Immature natural killer cell (primary cell): ENCODE data around the gene PPP3CA. TPM values are rescaled to one million over a fixed set of nuclear protein-coding genes. Genes with fewer than 3 reads are reported as not detected.

Experiments used
- DNase-seq, 3 donors: peaks; one replicate each; pipeline ENCODE4 v3.0.0; 2022; ENCODE audit warnings: mixed read lengths in 1 of 3
- H3K27ac Mint-ChIP-seq, 6 donors: one replicate each; pipeline ENCODE4 v1.8.0; 2020; ENCODE audit warnings: mixed read lengths in 6 of 6, mild to moderate bottlenecking in 5 of 6, inconsistent platforms in 4 of 6, moderate library complexity in 3 of 6
- H3K27me3 Mint-ChIP-seq, 3 donors: one replicate each; pipeline ENCODE4 v1.8.0; 2020 to 2021; ENCODE audit warnings: low read depth in 3 of 3, mild to moderate bottlenecking in 3 of 3, mixed read lengths in 3 of 3, moderate library complexity in 3 of 3, inconsistent platforms in 1 of 3
- H3K36me3 Mint-ChIP-seq, 3 donors: one replicate each; pipeline ENCODE4 v1.8.0; 2020; ENCODE audit warnings: mixed read lengths in 3 of 3, inconsistent platforms in 2 of 3, mild to moderate bottlenecking in 2 of 3
- H3K4me1 Mint-ChIP-seq, 2 donors: one replicate each; pipeline ENCODE4 v1.8.0; 2020; ENCODE audit warnings: inconsistent platforms in 2 of 2, mild to moderate bottlenecking in 2 of 2, mixed read lengths in 2 of 2, moderate library complexity in 1 of 2
- H3K4me3 Mint-ChIP-seq, 5 donors: one replicate each; pipeline ENCODE4 v1.8.0; 2020; ENCODE audit warnings: mild to moderate bottlenecking in 5 of 5, mixed read lengths in 5 of 5, inconsistent platforms in 3 of 5, moderate library complexity in 3 of 5
- H3K9me3 Mint-ChIP-seq, 6 donors: one replicate each; pipeline ENCODE4 v1.8.0; 2020; ENCODE audit warnings: mild to moderate bottlenecking in 6 of 6, mixed read lengths in 6 of 6, inconsistent platforms in 4 of 6, moderate library complexity in 3 of 6
- polyA plus RNA-seq, 3 donors: library from polyadenylated mRNA; unstranded; fragments of 300-500 nt; fragmentation: Illumina TruSeq; gene quantifications; one replicate each; pipeline ENCODE4 v1.2.3, GENCODE V29; 2021

The PPP3CA gene
- polyA plus RNA-seq, 3 donors from 2014 or later = 9.4 to 13.6 (median 10.8) TPM

DNA sequence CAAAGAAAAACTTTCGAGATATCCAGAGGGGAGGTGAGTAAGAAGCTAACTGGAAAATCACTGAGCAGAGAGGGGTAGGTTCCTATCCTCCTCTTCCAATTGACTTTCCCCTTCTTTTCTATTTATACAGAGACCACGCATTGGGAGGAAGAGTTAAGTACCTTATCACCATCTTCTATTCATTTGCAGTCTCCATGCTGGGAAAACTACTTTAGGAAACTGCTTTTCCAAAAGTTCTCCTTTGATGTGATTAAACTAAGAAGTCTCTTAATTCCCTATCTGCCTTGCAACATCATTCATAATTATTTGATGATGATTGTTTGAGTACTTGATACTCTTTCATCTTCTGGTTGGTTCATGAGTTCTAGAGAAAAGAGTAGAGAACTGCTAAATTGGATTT is 306.6 kb downstream of the PPP3CA start:
- Mint-ChIP-seq H3K36me3 (peaks cover 9 to 10% (median 9%) of the 10 kb centered on the region in 3 donors), H3K27ac (no peak overlapping the region), H3K27me3 (peaks cover 2 to 3% (median 2%) of the 10 kb centered on the region in 3 donors), H3K4me1 (peaks cover 57 to 80% of the 10 kb centered on the region in 2 donors), H3K9me3 (no peaks in the 10 kb centered on the region), H3K4me3 (no peak overlapping the region)
- no peak for DNase-seq

DNA sequence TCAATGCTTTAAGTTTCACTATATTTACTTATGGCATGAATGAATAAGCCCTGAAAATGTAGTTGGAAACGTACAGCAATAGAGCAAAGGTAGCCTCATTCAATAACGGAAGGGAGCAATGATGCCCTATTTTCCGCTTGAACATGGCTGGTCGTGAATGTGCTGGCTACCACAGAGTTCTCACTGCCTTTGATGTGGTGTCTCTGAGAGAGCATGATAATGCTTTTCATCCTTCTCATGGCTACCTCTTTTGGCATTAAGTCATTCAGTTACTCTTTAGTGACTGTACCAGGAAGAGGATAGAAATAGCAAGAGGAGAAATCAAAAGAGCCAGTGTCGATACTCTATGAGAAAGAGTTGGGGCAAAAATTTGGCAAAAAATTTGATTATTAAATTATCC is 308.0 kb downstream of the PPP3CA start:
- peak; percentile 28 to 65 (median 59) for DNase-seq
- Mint-ChIP-seq H3K4me1 (peaks cover 54 to 70% of the 10 kb centered on the region in 2 donors), H3K4me3 (peak overlapping the region; percentile 53 to 84 (median 74)), H3K9me3 (no peaks in the 10 kb centered on the region), H3K36me3 (peaks cover 3 to 5% (median 4%) of the 10 kb centered on the region in 3 donors), H3K27ac (peak overlapping the region; percentile 31 to 91 (median 80)), H3K27me3 (peaks cover 0 to 3% (median 2%) of the 10 kb centered on the region in 3 donors)

DNA sequence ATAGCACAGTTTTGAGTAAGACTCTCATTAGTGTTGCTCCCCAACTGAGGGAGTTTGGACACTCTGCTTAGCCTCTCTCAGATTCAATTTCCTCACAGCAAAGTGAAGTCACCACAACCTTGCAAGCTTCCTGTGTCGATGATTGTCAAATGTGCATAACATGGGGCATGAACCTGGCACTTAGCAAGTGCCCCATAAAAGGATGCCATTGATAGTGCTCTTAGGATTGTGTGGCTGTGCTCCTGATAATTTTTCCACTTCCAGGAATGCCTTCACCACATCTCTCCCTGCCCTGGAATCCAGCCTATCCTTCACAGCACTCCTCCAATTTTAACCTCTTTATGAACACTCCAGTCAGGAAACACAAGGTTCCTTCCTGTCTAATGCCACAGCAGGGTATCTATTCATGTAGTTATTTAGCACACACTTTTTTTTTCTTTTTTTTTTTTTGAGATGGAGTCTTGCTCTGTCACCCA is 309.4 kb downstream of the PPP3CA start:
- H3K27me3 Mint-ChIP-seq = peaks cover 0 to 3% (median 2%) of the 10 kb centered on the region in 3 donors
- H3K27ac Mint-ChIP-seq = peak overlapping the region; percentile 52 to 94 (median 82)
- H3K4me3 Mint-ChIP-seq = peak overlapping the region; percentile 53 to 84 (median 78)
- peaks cover 56 to 74% of the 10 kb centered on the region in 2 donors for H3K4me1 Mint-ChIP-seq
- no peaks in the 10 kb centered on the region for H3K9me3 Mint-ChIP-seq
- H3K36me3 Mint-ChIP-seq = peaks cover 3 to 8% (median 4%) of the 10 kb centered on the region in 3 donors
- peak; percentile 27 to 53 (median 39) for DNase-seq

DNA sequence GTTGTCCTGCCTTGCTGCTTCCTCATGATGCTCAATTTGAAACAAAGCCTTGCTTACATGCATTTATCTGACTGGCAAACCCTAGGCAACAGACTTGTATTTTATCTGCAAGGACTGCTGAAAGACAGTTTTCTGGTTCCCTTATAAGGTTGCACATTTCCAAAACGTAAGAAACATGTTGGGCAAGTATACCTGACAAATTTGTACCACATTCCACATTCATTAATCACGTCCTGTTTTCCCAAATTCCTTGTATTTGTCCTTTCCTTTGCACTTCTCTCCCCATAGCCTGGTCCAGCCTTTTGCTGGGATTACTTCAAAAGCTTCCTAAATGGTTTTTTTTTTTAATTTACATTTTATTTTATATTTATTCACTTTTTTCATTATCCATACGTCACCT is 310.1 kb downstream of the PPP3CA start:
- no peak for DNase-seq
- Mint-ChIP-seq H3K4me1 (peaks cover 51 to 67% of the 10 kb centered on the region in 2 donors), H3K27ac (peak overlapping the region in 4 of 6 donors; percentile 32 to 94 (median 79)), H3K36me3 (peaks cover 3 to 8% (median 4%) of the 10 kb centered on the region in 3 donors), H3K27me3 (peaks cover 0 to 3% (median 2%) of the 10 kb centered on the region in 3 donors), H3K9me3 (no peaks in the 10 kb centered on the region), H3K4me3 (peak overlapping the region in 1 of 5 donors; percentile 16)

- Mint-ChIP-seq H3K9me3 (no peaks in the 10 kb centered on the region), H3K27me3 (peaks cover 0 to 3% (median 2%) of the 10 kb centered on the region in 3 donors), H3K27ac (peak overlapping the region; percentile 6 to 80 (median 18)), H3K4me3 (no peak overlapping the region), H3K4me1 (peaks cover 41 to 52% of the 10 kb centered on the region in 2 donors), H3K36me3 (peaks cover 11 to 18% (median 13%) of the 10 kb centered on the region in 3 donors)
- no peak for DNase-seq
These were observed 311.8 kb downstream of the PPP3CA start for GRCh38 chr4:101035487-101035886.

- peaks cover 0 to 3% (median 3%) of the 10 kb centered on the region in 3 donors for H3K27me3 Mint-ChIP-seq
- H3K4me3 Mint-ChIP-seq = no peak overlapping the region
- DNase-seq = no peak
- H3K9me3 Mint-ChIP-seq = no peaks in the 10 kb centered on the region
- peak overlapping the region in 4 of 6 donors; percentile 13 to 68 (median 20) for H3K27ac Mint-ChIP-seq
- peaks cover 11 to 18% (median 13%) of the 10 kb centered on the region in 3 donors for H3K36me3 Mint-ChIP-seq
- H3K4me1 Mint-ChIP-seq = peaks cover 32 to 48% of the 10 kb centered on the region in 2 donors
These were observed 313.3 kb downstream of the PPP3CA start for GRCh38 chr4:101033986-101034385.

GRCh38 chr4:101032541-101032940 is 314.8 kb downstream of the PPP3CA start:
- no peak overlapping the region for H3K4me3 Mint-ChIP-seq
- peak overlapping the region in 1 of 6 donors; percentile 34 for H3K27ac Mint-ChIP-seq
- H3K27me3 Mint-ChIP-seq = peaks cover 0 to 3% (median 0%) of the 10 kb centered on the region in 3 donors
- peaks cover 11 to 13% (median 13%) of the 10 kb centered on the region in 3 donors for H3K36me3 Mint-ChIP-seq
- H3K9me3 Mint-ChIP-seq = no peaks in the 10 kb centered on the region
- DNase-seq = no peak
- peaks cover 24 to 40% of the 10 kb centered on the region in 2 donors for H3K4me1 Mint-ChIP-seq

GRCh38 chr4:101031971-101032370 is 315.4 kb downstream of the PPP3CA start:
- H3K4me3 Mint-ChIP-seq = no peak overlapping the region
- peaks cover 20 to 38% of the 10 kb centered on the region in 2 donors for H3K4me1 Mint-ChIP-seq
- H3K36me3 Mint-ChIP-seq = peaks cover 11 to 13% (median 13%) of the 10 kb centered on the region in 3 donors
- peak overlapping the region in 2 of 6 donors; percentile 53 to 63 for H3K27ac Mint-ChIP-seq
- no peaks in the 10 kb centered on the region for H3K9me3 Mint-ChIP-seq
- peaks cover 0 to 3% (median 0%) of the 10 kb centered on the region in 3 donors for H3K27me3 Mint-ChIP-seq
- DNase-seq = no peak

DNA sequence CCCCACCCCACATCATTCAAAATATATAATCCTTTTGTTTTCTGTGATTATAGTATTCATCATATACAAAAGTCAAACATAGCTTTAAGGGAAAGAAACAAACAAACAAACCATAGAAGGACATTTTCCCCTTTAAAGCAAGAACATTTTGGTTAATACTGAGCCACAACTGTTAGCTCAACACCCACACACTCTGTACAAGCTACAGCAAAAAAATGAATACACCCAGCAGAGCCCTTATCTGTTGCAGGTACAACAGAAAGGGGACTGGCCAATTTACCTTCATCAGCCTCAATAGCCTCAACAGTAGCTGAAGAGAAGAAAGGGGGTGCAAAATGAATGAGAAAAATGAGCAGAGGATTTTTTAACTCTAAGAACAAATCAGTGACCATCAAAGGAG is 318.4 kb downstream of the PPP3CA start:
- peaks cover 22 to 40% of the 10 kb centered on the region in 2 donors for H3K4me1 Mint-ChIP-seq
- no peak overlapping the region for H3K4me3 Mint-ChIP-seq
- H3K36me3 Mint-ChIP-seq = peaks cover 10 to 19% (median 18%) of the 10 kb centered on the region in 3 donors
- peak overlapping the region in 4 of 6 donors; percentile 39 to 72 (median 56) for H3K27ac Mint-ChIP-seq
- peaks cover 0 to 3% (median 3%) of the 10 kb centered on the region in 3 donors for H3K27me3 Mint-ChIP-seq
- no peak for DNase-seq
- no peaks in the 10 kb centered on the region for H3K9me3 Mint-ChIP-seq

DNA sequence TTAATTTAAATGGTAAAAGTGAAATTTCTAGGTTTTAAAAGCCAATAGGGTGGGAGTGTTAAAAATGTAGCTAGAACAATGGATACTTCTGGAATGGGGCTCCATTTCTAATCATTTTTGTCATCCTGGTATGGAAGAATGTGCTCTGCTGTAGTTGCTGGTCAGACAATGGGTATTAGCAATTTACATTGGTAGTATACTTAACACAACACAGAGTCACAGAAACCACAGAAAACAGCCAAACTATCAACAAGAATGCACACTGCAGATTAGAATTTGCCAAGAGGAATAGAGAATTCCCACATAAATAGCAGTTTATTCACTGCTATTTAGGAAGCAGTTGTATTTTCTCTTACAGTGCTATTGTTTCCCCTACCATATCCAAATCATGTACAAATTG is 319.6 kb downstream of the PPP3CA start:
- H3K4me3 Mint-ChIP-seq = no peak overlapping the region
- H3K27ac Mint-ChIP-seq = peak overlapping the region in 2 of 6 donors; percentile 5 to 28
- no peak for DNase-seq
- H3K36me3 Mint-ChIP-seq = peaks cover 11 to 19% (median 14%) of the 10 kb centered on the region in 3 donors
- peaks cover 22 to 42% of the 10 kb centered on the region in 2 donors for H3K4me1 Mint-ChIP-seq
- H3K27me3 Mint-ChIP-seq = peaks cover 0 to 3% (median 3%) of the 10 kb centered on the region in 3 donors
- H3K9me3 Mint-ChIP-seq = no peaks in the 10 kb centered on the region

GRCh38 chr4:101025755-101026154 is 321.6 kb downstream of the PPP3CA start:
- DNase-seq = peak in 2 of 3 donors; percentile 37 to 39
- peaks cover 5 to 14% (median 8%) of the 10 kb centered on the region in 3 donors for H3K36me3 Mint-ChIP-seq
- H3K27me3 Mint-ChIP-seq = peaks cover 0 to 3% (median 3%) of the 10 kb centered on the region in 3 donors
- peaks cover 32 to 61% of the 10 kb centered on the region in 2 donors for H3K4me1 Mint-ChIP-seq
- H3K27ac Mint-ChIP-seq = peak overlapping the region in 5 of 6 donors; percentile 51 to 77 (median 71)
- peak overlapping the region; percentile 12 to 66 (median 24) for H3K4me3 Mint-ChIP-seq
- H3K9me3 Mint-ChIP-seq = no peaks in the 10 kb centered on the region

GRCh38 chr4:101022151-101023024 is 324.9 kb downstream of the PPP3CA start:
- Mint-ChIP-seq H3K4me1 (peaks cover 53 to 78% of the 10 kb centered on the region in 2 donors), H3K4me3 (no peak overlapping the region), H3K9me3 (no peaks in the 10 kb centered on the region)

GRCh38 chr4:101020956-101021355 is 326.4 kb downstream of the PPP3CA start:
- H3K9me3 Mint-ChIP-seq = no peaks in the 10 kb centered on the region
- H3K27me3 Mint-ChIP-seq = peaks cover 4 to 7% (median 6%) of the 10 kb centered on the region in 3 donors
- DNase-seq = peak; percentile 36 to 53 (median 44)
- H3K4me3 Mint-ChIP-seq = peak overlapping the region; percentile 55 to 87 (median 68)
- H3K27ac Mint-ChIP-seq = peak overlapping the region; percentile 72 to 95 (median 89)
- H3K4me1 Mint-ChIP-seq = peaks cover 57 to 76% of the 10 kb centered on the region in 2 donors
- H3K36me3 Mint-ChIP-seq = peaks cover 0 to 11% (median 8%) of the 10 kb centered on the region in 3 donors

More at GRCh38 chr4:101022151-101023024, 324.9 kb downstream of the PPP3CA start:
- H3K27me3 Mint-ChIP-seq = peaks cover 4 to 7% (median 6%) of the 10 kb centered on the region in 3 donors
- H3K36me3 Mint-ChIP-seq = peaks cover 5 to 12% (median 8%) of the 10 kb centered on the region in 3 donors
- DNase-seq = no peak
- peak overlapping the region; percentile 37 to 73 (median 56) for H3K27ac Mint-ChIP-seq
